ENCODE results near the gene PIGU. TPM values are rescaled to one million over a fixed set of nuclear protein-coding genes. Genes with fewer than 3 reads are reported as not detected.

Gene PIGU
- total and polyA plus RNA-seq, 2 of the 13 experiments (the other 11 are each of a cell fraction or from before 2014, with no cell fraction given): 45.5 to 231 TPM

GRCh38 chr20:34621383-34622367, 55.2 kb downstream of the PIGU start (continued):
- peak; percentile 100 for TF ChIP-seq AHDC1 (CRISPR knock-in tag; IDR thresholded peaks at IDR 0.05; ENCODE audit: borderline replicate concordance)
- TF ChIP-seq HNRNPK (IDR thresholded peaks at IDR 0.05; ENCODE audit: low read depth, low read length, poor library complexity, severe bottlenecking): no peak
- TF ChIP-seq DMAP1 (CRISPR knock-in tag; IDR thresholded peaks at IDR 0.05): peak; percentile 48; the same call in 1 of the 2 replicates
- peak; percentile 23; the same call in 1 of the 2 replicates for TF ChIP-seq ZNF354B (CRISPR knock-in tag; IDR thresholded peaks at IDR 0.05)
- TF ChIP-seq ZNF121 (CRISPR knock-in tag; IDR thresholded peaks at IDR 0.05): peak; percentile 74; the same call in 1 of the 2 replicates
- no peak for TF ChIP-seq ZNF768 (CRISPR knock-in tag; IDR thresholded peaks at IDR 0.05)
- TF ChIP-seq SKIL (CRISPR knock-in tag; IDR thresholded peaks at IDR 0.05; ENCODE audit: borderline replicate concordance): peak; percentile 91
- no peak for TF ChIP-seq TFDP1 (CRISPR knock-in tag; IDR thresholded peaks at IDR 0.05; ENCODE audit: borderline replicate concordance)
- TF ChIP-seq CBX5 (CRISPR knock-in tag; IDR thresholded peaks at IDR 0.05; ENCODE audit: borderline replicate concordance): no peak
- 0 out of 2 replicates have a peak, but pooled peaks have one; percentile 24 for TF ChIP-seq POLR2AphosphoS5 (IDR thresholded peaks at IDR 0.05; ENCODE audit: low read depth, low read length)
- TF ChIP-seq SAP130 (CRISPR knock-in tag; IDR thresholded peaks at IDR 0.05; ENCODE audit: low read depth): peak; percentile 94; the same call in 1 of the 2 replicates
- TF ChIP-seq ZNF713 (CRISPR knock-in tag; IDR thresholded peaks at IDR 0.05): no peak
- TF ChIP-seq TGIF2 (CRISPR knock-in tag; IDR thresholded peaks at IDR 0.05): peak; percentile 74
- TF ChIP-seq TCF12 (IDR thresholded peaks at IDR 0.05): no peak
- peak; percentile 90 for TF ChIP-seq TCF12 (CRISPR knock-in tag; IDR thresholded peaks at IDR 0.05)
- peak; percentile 52; the same call in 1 of the 2 replicates for TF ChIP-seq ELF1 (CRISPR knock-in tag; IDR thresholded peaks at IDR 0.05)
- TF ChIP-seq ZBTB34 (CRISPR knock-in tag; IDR thresholded peaks at IDR 0.05): no peak; the same call in 1 of the 2 replicates
- peak; percentile 48; the same call in 1 of the 2 replicates for TF ChIP-seq SMC3 (IDR thresholded peaks at IDR 0.05; ENCODE audit: low read length)
- TF ChIP-seq TMF1 (CRISPR knock-in tag; IDR thresholded peaks at IDR 0.05; ENCODE audit: low read depth): no peak; the same call in 1 of the 2 replicates
